Hematopoietic multipotent progenitor cell treated with erythropoietin and hydrocortisone succinate and interleukin-3 and kit ligand, for 4 days (in vitro differentiated cells): ENCODE data around the gene BMPR1A.

ENCODE experiments used
- DNase-seq: peaks from one replicate; pipeline ENCODE4 v3.0.0-alpha.2; 2015

The BMPR1A gene

DNA sequence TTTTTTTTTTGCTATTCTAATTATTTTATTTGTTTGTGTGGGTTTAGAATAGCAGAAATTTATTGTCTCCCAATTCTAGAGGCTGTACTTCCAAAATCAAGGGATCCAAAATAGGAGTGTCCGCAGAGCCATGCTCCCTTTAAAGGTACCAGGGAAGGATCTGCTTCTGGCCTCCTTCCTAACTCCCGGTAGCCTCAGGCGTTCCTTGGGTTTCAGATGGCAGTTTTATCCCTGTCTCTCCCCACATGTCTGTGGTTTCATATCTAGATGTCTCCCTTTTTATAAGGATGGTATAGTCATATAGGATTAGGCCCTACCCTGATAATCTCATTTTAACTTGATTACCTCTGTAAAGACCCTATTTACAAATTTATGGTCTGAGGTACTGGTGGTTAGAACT lies 48.4 kb downstream of the BMPR1A start:
- DNase-seq: no peak

GRCh38 chr10:86813101-86813500 lies 56.7 kb downstream of the BMPR1A start:
- no peak for DNase-seq

DNA sequence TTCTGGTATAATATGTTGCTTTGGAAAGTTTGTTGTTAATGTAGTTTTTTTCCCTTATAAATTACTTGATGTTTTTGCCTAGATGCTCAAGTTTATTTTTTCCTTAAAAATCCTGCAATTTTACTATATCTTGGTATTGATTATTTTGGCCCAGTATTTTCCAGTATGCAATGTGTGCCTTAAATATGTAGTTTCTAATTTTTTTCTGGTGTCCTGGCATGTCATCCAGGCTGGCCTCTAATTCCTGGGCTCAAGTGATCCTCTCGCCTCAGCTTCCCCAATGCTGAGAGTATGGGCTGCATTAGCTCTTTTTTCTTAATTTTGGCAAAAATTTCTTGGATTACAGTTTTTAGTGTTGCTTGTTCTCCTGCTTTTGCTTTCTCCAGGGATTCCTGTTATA lies 57.6 kb downstream of the BMPR1A start:
- no peak for DNase-seq

DNA sequence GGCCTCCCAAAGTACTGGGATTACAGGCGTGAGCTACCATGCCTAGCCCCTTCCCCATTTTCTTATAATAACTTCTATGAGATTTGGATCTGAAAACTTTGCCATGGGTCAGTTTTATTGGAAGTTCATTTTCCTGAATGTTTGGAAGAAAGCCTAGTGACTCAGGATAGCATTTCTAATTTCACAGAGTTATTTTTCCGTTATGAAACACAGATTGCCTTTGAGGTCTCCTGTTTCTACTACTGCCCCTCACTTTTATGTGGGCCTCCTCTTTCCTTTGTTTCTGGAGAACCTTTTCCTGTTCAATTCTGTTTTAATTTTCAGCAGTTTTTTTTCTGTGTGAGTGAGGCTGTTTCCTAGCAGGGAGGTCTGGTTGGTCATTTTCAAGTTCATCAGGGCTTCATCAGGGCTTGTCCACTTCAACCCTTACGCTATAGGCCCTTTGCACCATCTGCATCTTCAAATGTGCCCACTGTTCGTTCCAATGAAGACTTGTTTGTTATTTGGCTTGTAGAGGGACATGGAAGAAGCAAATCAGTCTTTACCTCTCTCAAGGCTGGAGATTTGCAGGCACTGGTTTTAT lies 58.7 kb downstream of the BMPR1A start:
- DNase-seq: no peak

GRCh38 chr10:86815640-86816039 lies 59.2 kb downstream of the BMPR1A start:
- no peak for DNase-seq

DNA sequence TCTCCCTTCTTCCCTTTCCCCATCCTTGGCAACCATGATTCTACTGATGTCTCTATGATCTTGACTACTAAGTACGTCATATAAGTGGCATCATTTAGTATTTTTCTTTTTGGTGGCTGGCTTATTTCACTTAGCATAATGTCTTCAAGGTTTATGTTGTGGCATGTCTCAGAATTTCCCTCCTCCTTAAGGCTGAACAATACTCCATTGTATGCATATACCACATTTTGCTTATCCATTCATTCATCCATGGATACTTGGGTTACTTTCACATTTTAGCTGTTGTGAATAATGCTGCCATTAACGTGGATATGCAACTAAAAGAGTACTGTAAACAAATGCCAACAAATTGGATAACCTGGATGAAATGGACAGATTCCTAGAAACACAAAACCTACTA lies 60.8 kb downstream of the BMPR1A start:
- no peak for DNase-seq

GRCh38 chr10:86819567-86819966 lies 63.1 kb downstream of the BMPR1A start:
- DNase-seq: no peak

GRCh38 chr10:86820509-86820908 lies 64.1 kb downstream of the BMPR1A start:
- DNase-seq: no peak

- no peak for DNase-seq
Measured at GRCh38 chr10:86821388-86821999, 65.1 kb downstream of the BMPR1A start.

DNA sequence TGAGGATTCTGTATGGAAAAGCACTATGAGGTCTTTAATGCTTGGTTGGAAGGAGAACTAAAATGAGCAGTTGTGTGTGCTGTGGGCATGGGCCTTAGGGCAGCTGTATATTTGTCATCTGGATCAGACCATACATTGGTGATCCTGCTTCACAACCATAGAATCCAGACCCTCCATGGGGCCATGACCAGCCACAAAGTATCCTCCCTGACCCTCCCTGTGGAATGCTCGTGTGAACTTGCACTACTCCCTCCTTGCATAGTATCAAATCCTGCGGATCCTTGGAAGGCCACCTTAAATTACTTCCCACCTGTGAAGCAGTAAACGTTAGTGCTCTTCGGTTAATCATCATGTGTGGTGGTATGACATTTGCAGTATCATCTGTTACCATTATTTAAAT lies 67.1 kb downstream of the BMPR1A start:
- no peak for DNase-seq

GRCh38 chr10:86824151-86824550 lies 67.7 kb downstream of the BMPR1A start:
- DNase-seq: no peak

DNA sequence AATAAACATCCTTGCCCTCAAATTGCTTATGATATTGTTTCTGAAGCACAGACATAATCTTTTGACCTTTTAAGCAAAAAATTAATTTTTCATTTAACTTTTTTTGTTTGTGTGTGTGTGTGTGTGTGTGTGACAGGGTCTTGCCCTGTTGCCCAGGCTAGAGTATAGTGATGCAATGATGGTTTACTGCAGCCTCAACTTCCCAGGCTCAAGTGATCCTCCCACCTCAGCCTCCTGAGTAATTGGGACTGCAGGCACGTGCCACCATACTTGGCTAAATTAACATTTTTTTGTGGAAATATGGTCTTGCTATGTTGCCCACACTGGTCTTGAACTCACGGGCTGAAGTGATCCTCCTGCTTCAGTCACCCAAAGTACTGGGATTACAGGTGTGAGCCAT lies 68.9 kb downstream of the BMPR1A start:
- DNase-seq: no peak

DNA sequence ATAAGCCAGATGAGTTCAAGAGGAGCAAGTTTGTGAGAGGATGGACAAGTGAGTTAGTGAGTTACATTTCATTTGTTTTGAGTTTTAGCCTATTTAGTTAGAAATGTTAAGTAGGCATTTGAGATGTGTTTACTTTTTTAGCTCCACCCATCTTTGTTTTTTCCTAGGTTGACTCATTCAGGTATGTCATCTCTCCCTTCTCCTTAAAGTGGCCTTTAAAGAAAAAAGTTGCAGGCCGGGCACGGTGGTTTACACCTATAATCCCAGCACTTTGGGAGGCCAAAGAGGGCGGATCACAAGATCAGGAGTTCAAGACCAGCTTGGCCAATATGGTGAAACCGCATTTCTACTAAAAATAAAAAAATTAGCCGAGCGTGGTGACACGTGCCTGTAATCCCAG lies 71.2 kb downstream of the BMPR1A start:
- no peak for DNase-seq

DNA sequence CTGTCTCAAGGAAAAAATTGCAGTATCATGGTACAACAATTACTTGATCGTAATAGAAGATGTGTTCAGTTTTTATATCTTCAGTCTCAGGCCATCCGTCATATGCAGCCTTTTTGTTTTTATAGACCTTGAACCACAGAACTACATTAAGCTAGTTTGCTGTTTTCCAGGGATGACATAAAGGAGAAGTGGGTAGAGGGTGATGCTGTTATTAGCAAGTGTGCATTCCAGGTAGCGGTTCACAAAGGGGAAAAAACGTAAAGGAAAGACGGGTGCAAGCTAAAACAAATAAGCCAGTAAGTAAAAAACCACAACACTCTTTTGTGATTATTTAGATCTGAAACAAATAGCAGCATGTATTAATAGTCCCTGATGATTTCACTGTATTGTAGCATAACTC lies 71.7 kb downstream of the BMPR1A start:
- DNase-seq: no peak

DNA sequence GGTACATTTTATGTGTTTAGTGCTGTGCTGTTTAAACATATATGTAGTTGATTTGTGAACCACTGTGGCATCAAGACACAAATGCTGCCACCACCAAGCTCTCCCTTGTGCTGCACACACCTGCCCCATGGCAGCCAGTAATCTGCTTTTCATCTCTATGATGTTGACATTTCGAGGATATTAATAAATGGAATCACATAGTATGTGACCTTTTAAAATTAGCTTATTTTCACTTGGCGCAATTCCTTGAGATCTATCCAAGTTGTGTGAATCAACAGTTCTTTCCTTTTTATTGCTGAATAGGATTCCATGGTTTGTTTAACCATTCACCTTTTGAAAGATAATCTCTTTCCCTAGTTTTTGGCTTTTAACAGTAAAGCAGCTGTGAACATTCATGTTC lies 73.1 kb downstream of the BMPR1A start:
- DNase-seq: no peak

DNA sequence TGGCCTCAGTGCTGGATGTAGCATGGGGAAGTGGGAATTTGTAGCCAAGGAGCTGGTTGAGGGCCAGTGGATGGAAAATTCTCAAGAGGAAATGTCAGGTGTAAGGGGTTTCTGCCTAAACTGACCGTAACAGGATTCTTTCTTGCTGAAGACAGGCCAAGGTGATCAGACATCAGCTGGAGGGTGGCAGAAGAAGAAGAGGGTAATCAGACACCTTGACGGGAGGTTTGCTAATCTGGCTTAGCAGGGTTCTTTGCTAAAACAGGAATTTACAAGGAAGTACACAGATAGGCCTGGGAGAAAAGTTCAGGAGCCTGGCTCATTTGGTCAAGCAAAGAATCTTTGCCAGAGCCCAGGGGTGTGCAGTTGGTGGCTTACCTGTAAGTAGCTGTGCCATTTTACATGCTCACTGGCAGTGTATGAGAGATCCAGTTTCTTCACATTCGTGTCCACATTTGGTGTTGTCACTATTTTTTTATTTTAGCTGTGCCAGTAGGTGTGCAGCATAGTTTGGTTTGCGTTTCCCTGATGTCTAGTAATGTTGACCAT lies 73.7 kb downstream of the BMPR1A start:
- no peak for DNase-seq

GRCh38 chr10:86833969-86834368 lies 77.5 kb downstream of the BMPR1A start:
- DNase-seq: no peak

- peak; percentile 2 for DNase-seq
Measured at GRCh38 chr10:86836044-86836443, 79.6 kb downstream of the BMPR1A start.

- no peak for DNase-seq
Measured at GRCh38 chr10:86837663-86838062, 81.2 kb downstream of the BMPR1A start.

DNA sequence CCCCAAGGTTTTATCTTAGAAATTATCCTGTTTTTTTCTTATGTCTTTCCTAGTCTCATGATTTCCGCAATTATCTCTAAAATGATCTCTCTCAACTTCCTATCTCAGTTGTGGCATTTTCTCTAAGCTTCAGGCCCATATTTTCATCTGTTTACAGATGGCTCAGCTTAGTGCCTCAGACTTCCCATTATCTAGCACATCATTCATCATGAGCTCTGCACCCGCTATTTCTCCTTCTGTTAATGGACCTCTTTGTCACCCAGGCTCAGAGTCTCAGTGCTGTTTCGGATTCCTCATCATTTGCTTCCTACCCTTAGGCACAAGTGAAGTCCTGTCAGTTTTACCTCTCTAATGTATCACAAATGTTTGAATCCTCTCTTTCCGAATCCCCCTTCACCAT lies 84.1 kb downstream of the BMPR1A start:
- DNase-seq: no peak

- DNase-seq: no peak
Measured at GRCh38 chr10:86846088-86846487, 89.7 kb downstream of the BMPR1A start.

DNA sequence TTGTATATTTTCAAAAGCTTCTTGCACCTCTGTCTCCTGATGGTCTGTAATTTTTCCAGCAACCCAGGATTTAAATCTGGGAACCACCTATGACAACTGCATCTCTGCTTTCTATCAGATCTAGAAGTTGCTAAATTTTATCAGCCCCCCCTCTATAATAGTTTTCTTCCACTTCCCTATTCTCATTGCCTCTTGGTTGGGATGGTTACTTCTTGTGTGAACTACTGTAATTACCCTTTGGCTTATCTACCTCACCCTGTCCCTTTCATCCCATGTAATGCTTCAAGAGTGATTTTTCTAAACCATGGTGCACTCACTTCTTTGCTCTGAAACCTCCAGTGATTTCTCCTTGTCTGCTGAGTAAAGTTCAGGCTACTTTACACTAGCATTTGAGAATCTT lies 92.3 kb downstream of the BMPR1A start:
- no peak for DNase-seq

DNA sequence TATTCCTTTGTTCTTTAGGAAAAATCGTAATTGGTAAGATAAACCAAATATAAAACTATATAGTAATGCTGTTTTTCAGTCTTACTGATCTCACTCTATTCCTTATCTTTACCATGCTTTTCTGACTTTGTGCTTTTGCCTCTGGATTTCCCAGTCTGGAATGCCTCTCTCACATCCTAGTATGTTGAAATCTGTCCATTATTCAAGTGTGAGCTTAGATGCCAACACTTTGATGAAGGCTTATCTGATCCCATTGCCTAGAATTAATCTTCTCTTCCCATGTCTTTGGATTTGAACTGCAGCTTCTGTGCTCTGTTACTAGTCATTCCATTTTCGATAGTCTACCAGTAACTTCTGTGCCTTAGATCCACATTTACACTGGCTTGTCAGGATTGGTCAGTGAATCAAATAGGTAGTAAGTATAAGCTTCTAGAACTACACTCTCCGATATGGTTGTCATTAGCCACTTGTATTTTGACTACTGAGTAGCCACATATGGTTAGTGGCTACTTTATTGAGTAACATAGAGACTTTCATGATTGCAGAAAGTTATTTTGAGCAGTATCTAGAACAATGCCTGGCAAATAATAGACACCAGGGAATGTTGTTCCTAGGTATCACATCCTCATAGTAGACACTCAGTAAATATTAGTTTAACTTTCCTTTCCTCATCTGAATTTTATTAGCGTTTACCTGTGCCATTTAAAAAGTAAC lies 92.9 kb downstream of the BMPR1A start:
- DNase-seq: no peak

GRCh38 chr10:86850481-86850880 lies 94.1 kb downstream of the BMPR1A start:
- DNase-seq: no peak
